HCT116 (cell line): Measurements from ENCODE around the gene PNPLA8. TPM values are rescaled to one million over a fixed set of nuclear protein-coding genes. Genes with fewer than 3 reads are reported as not detected.

Experiments
- ATAC-seq: fragments of 200-7000 bp; cut with Tn5 transposase; 2 replicates; pipeline ENCODE4 v1.9.1; 2020; ENCODE audit warnings: mild to moderate bottlenecking, moderate library complexity
- BruUV-seq: library from RNA; stranded (reverse); fragments of 400-500 nt; replicated peaks from 2 replicates; lab custom pipeline; 2021; lab: Mats Ljungman, UMichigan
- CTCF ChIA-PET: fragments of 300-600 bp; sonication (Branson Sonifier 250); formaldehyde crosslinking; loops from one replicate; lab custom pipeline; 2021; ENCODE audit warnings: antibody characterized with exemption; lab: Charles Lee
- POLR2A ChIA-PET: fragments of 300-600, 350-600 bp; sonication (Branson Sonifier 250); formaldehyde crosslinking; loops from one replicate; lab custom pipeline; 2021; ENCODE audit warnings: antibody characterized with exemption; lab: Charles Lee
- RAD21 ChIA-PET, 2 experiments: fragments of 300-600 bp; sonication (Branson Sonifier 250); formaldehyde crosslinking; loops; one replicate each; lab custom pipeline; 2023; ENCODE audit warnings: low total read pairs in 2 of 2; ENCODE audit not compliant: uncharacterized antibody in 2 of 2, unreplicated experiment in 2 of 2, low non-redundant PET in 1 of 2; lab: Charles Lee
- DNase-seq: peaks from one replicate; pipeline ENCODE4 v3.0.0-alpha.2; 2010; ENCODE audit warnings: low read depth, low spot score
- H2AFZ ChIP-seq: fragments of 200-600 bp; shearing (Covaris generic), sonication (generic); 2 replicates; pipeline ENCODE4 v1.6.1; 2017; ENCODE audit warnings: low read depth, mixed run types, mixed read lengths, antibody characterized with exemption, low read length; ENCODE audit not compliant: poor library complexity, severe bottlenecking
- H3K27ac ChIP-seq: 2 replicates; pipeline ENCODE4 v1.5.1; 2012; ENCODE audit warnings: low read depth, low read length
- H3K27me3 ChIP-seq: fragments of 200-600 bp; sonication (generic); 2 replicates; pipeline ENCODE4 v1.6.1; 2016; ENCODE audit warnings: mixed run types, low read length, mixed read lengths; ENCODE audit not compliant: insufficient read depth
- H3K36me3 ChIP-seq, 2 experiments: fragments of 200-500 bp in 1 of 2; fragments of 200-600 bp in 1 of 2; sonication (Bioruptor generic) in 1 of 2; sonication (generic) in 1 of 2; 2 replicates each; pipeline versions ENCODE4 v1.5.1 to v1.6.1; 2014 to 2016; ENCODE audit warnings: low read length in 2 of 2, inconsistent platforms in 1 of 2, mixed read lengths in 1 of 2, mixed run types in 1 of 2; ENCODE audit not compliant: insufficient read depth in 2 of 2, control insufficient read depth in 1 of 2
- H3K4me1 ChIP-seq, 2 experiments: fragments of 200-600 bp in 1 of 2; sonication (generic) in 1 of 2; 2 replicates each; pipeline versions ENCODE4 v1.5.1 to v1.6.1; 2012 to 2017; ENCODE audit warnings: low read length in 2 of 2, inconsistent platforms in 1 of 2, mild to moderate bottlenecking in 1 of 2, mixed read lengths in 1 of 2, mixed run types in 1 of 2, moderate library complexity in 1 of 2; ENCODE audit not compliant: insufficient read depth in 2 of 2, control insufficient read depth in 1 of 2
- H3K4me2 ChIP-seq: fragments of 200-600 bp; sonication (generic); 2 replicates; pipeline ENCODE4 v1.6.1; 2017; ENCODE audit warnings: mixed run types, low read length, mixed read lengths
- H3K4me3 ChIP-seq, 2 experiments: fragments of 200-600 bp in 1 of 2; sonication (generic) in 1 of 2; replicated peaks in 1 of 2; 2 replicates each; pipeline ENCODE4 v1.5.1; 2011 to 2016; ENCODE audit warnings: low read length in 2 of 2, control low read depth in 1 of 2, low read depth in 1 of 2, mild to moderate bottlenecking in 1 of 2, mixed read lengths in 1 of 2, mixed run types in 1 of 2
- H3K79me2 ChIP-seq: fragments of 200-600 bp; sonication (generic); 2 replicates; pipeline ENCODE4 v1.6.1; 2017; ENCODE audit warnings: mild to moderate bottlenecking, mixed run types, low read length, moderate library complexity, mixed read lengths; ENCODE audit not compliant: insufficient read depth
- H3K9ac ChIP-seq: fragments of 200-600 bp; sonication (generic); 2 replicates; pipeline ENCODE4 v1.6.1; 2016; ENCODE audit warnings: low read length, mixed read lengths
- H3K9me2 ChIP-seq: fragments of 200-600 bp; sonication (generic), shearing (Covaris generic); 2 replicates; pipeline ENCODE4 v1.6.1; 2017; ENCODE audit warnings: mixed run types, mild to moderate bottlenecking, moderate library complexity; ENCODE audit not compliant: insufficient read depth
- H3K9me3 ChIP-seq, 2 experiments: fragments of 200-500 bp in 1 of 2; fragments of 200-600 bp in 1 of 2; sonication (Bioruptor generic) in 1 of 2; sonication (generic) in 1 of 2; 2 replicates each; pipeline ENCODE4 v1.6.1; 2014 to 2017; ENCODE audit warnings: low read length in 2 of 2, mixed read lengths in 2 of 2, inconsistent platforms in 1 of 2, low read depth in 1 of 2, mild to moderate bottlenecking in 1 of 2, mixed run types in 1 of 2, moderate library complexity in 1 of 2; ENCODE audit not compliant: control insufficient read depth in 1 of 2, insufficient read depth in 1 of 2
- H4K20me1 ChIP-seq: fragments of 200-600 bp; sonication (generic), shearing (Covaris generic); 2 replicates; pipeline ENCODE4 v1.6.1; 2017; ENCODE audit warnings: mixed run types, mild to moderate bottlenecking, moderate library complexity; ENCODE audit not compliant: insufficient read depth
- CBX3 ChIP-seq: IDR thresholded peaks from 2 replicates; pipeline ENCODE4 v1.6.1; 2012; ENCODE audit warnings: low read depth
- CTCF ChIP-seq, 3 experiments: fragments of 200-600 bp in 1 of 3; sonication (generic) in 1 of 3; IDR thresholded peaks in 2 of 3; conservative IDR thresholded peaks in 1 of 3; 2 replicates each; pipeline ENCODE4 v1.5.1; 2012 to 2017; ENCODE audit warnings: low read depth in 2 of 3, low read length in 2 of 3, antibody characterized with exemption in 1 of 3, borderline replicate concordance in 1 of 3, control low read depth in 1 of 3, mild to moderate bottlenecking in 1 of 3, mixed read lengths in 1 of 3, mixed run types in 1 of 3, moderate library complexity in 1 of 3; ENCODE audit not compliant: insufficient read depth in 1 of 3
- EGR1 ChIP-seq: IDR thresholded peaks from 2 replicates; pipeline ENCODE4 v1.6.1; 2012; ENCODE audit warnings: low read depth
- ELF1 ChIP-seq: IDR thresholded peaks from 2 replicates; pipeline ENCODE4 v1.6.1; 2012; ENCODE audit warnings: low read depth, borderline replicate concordance
- EZH2 ChIP-seq: fragments of 200-600 bp; sonication (generic); IDR thresholded peaks from 2 replicates; pipeline ENCODE4 v1.6.1; 2017; ENCODE audit warnings: antibody characterized with exemption, mixed run types
- EZH2phosphoT487 ChIP-seq: fragments of 200-600 bp; IDR thresholded peaks from 2 replicates; pipeline ENCODE4 v1.6.1; 2018; ENCODE audit warnings: antibody characterized with exemption, borderline replicate concordance
- JUND ChIP-seq: IDR thresholded peaks from 2 replicates; pipeline ENCODE4 v1.6.1; 2012
- POLR2A ChIP-seq: IDR thresholded peaks from 2 replicates; pipeline ENCODE4 v1.7.0; 2011; ENCODE audit warnings: borderline replicate concordance; ENCODE audit not compliant: insufficient read depth, insufficient read length; ENCODE audit errors: extremely low read depth
- POLR2AphosphoS5 ChIP-seq: IDR thresholded peaks from 2 replicates; pipeline ENCODE4 v1.6.1; 2011; ENCODE audit warnings: mild to moderate bottlenecking, low read depth, low read length, moderate library complexity
- RAD21 ChIP-seq: IDR thresholded peaks from 2 replicates; pipeline ENCODE4 v1.6.1; 2012; ENCODE audit warnings: low read depth, mild to moderate bottlenecking
- SIN3A ChIP-seq: IDR thresholded peaks from 2 replicates; pipeline ENCODE4 v1.6.1; 2012; ENCODE audit warnings: low read depth
- SP1 ChIP-seq: IDR thresholded peaks from 2 replicates; pipeline ENCODE4 v1.6.1; 2012; ENCODE audit warnings: low read depth
- SRF ChIP-seq: IDR thresholded peaks from 2 replicates; pipeline ENCODE4 v1.6.1; 2012; ENCODE audit warnings: low read depth
- TCF7L2 ChIP-seq: IDR thresholded peaks from 2 replicates; pipeline ENCODE4 v1.7.0; 2011; ENCODE audit warnings: borderline replicate concordance, inconsistent platforms; ENCODE audit not compliant: insufficient read depth, insufficient read length; ENCODE audit errors: extremely low read depth
- YY1 ChIP-seq: IDR thresholded peaks from 2 replicates; pipeline ENCODE4 v1.6.1; 2011; ENCODE audit warnings: low read length, low read depth, moderate library complexity, mild to moderate bottlenecking; ENCODE audit not compliant: insufficient replicate concordance; ENCODE audit errors: extremely low read depth
- ZBTB33 ChIP-seq: IDR thresholded peaks from 2 replicates; pipeline ENCODE4 v1.6.1; 2011; ENCODE audit warnings: mild to moderate bottlenecking, low read length, moderate library complexity; ENCODE audit not compliant: insufficient replicate concordance; ENCODE audit errors: extremely low read depth
- ZFX ChIP-seq: fragments of 450-650 bp; IDR thresholded peaks from 2 replicates; pipeline ENCODE4 v1.6.1; 2017
- ZNF274 ChIP-seq: fragments of 200-500 bp; sonication (Bioruptor generic); IDR thresholded peaks from 2 replicates; pipeline ENCODE4 v1.6.1; 2014; ENCODE audit warnings: mild to moderate bottlenecking, low read depth, low read length, inconsistent platforms
- intact Hi-C: fragments of 100-400 bp; cut with micrococcal nuclease; formaldehyde crosslinking; loops from 2 replicates; pipeline ENCODE4 v1.10.0; 2022
- total RNA-seq: library from RNA; stranded (reverse); gene quantifications from one replicate; pipeline ENCODE4 v1.2.1, GENCODE V29; 2021; ENCODE audit not compliant: unreplicated experiment
- TF ChIP-seq, protein P1 (sequence below): IDR thresholded peaks from 2 replicates; pipeline ENCODE4 v1.6.1; 2012
- TF ChIP-seq, protein P2 (sequence below): IDR thresholded peaks from 2 replicates; pipeline ENCODE4 v1.6.1; 2012

The PNPLA8 gene
- total RNA-seq, 1 experiment from 2014 or later = 12.9 TPM

DNA sequence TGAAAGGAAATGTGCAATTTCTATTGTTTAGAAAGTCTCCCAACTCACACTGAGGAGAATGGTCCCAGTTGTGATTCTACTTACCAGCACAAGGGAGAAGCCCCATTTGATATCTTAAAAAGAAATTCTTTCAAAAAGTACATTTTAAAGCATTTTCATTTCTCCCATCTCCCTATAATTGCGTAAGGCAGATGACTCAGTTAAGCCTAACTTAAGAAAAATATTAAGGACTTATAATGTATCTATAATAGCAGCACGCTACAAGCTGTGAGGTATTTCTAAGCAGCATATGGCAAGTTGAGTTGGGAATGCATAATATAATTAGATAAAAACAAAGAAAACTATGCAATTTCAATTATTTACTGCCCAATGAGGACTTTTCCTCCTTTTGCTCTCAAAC is 61.2 kb downstream of the PNPLA8 start:
- H3K4me1 ChIP-seq = no peaks in the 10 kb centered on the region
- H3K27ac ChIP-seq = no peak overlapping the region
- H3K4me2 ChIP-seq = no peak overlapping the region
- no peaks in the 10 kb centered on the region for H4K20me1 ChIP-seq
- H3K79me2 ChIP-seq = no peaks in the 10 kb centered on the region
- no peaks in the 10 kb centered on the region for H3K9me2 ChIP-seq
- H2AFZ ChIP-seq = no peak overlapping the region
- ChIA-PET RAD21 (no interaction called here), POLR2A (no interaction called here), CTCF (no interaction called here)
- no peaks in the 10 kb centered on the region for H3K36me3 ChIP-seq
- no peak overlapping the region for H3K4me3 ChIP-seq
- H3K9ac ChIP-seq = no peak overlapping the region
- DNase-seq = no peak
- no peaks in the 10 kb centered on the region for H3K9me3 ChIP-seq
- ATAC-seq = no peak
- no peaks in the 10 kb centered on the region for H3K27me3 ChIP-seq
- TF ChIP-seq SP1 = no peak
- no peak for TF ChIP-seq YY1
- TF ChIP-seq ZBTB33 = no peak
- no peak for TF ChIP-seq CTCF (IDR thresholded peaks at IDR 0.05 in 2 of 3, conservative IDR thresholded peaks at IDR 0.05 in 1 of 3; ENCODE audit: borderline replicate concordance in 1 of 3, insufficient read depth in 1 of 3, low read depth in 2 of 3, low read length in 2 of 3)
- TF ChIP-seq ZNF274 = no peak
- no peak for TF ChIP-seq EGR1
- TF ChIP-seq POLR2A = no peak
- TF ChIP-seq TCF7L2 = no peak
- TF ChIP-seq EZH2 = no peak
- no peak for TF ChIP-seq EZH2phosphoT487
- TF ChIP-seq SRF = no peak
- no peak for TF ChIP-seq RAD21
- TF ChIP-seq, protein P1, sequence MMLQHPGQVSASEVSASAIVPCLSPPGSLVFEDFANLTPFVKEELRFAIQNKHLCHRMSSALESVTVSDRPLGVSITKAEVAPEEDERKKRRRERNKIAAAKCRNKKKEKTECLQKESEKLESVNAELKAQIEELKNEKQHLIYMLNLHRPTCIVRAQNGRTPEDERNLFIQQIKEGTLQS = no peak
- TF ChIP-seq ZFX = no peak
- TF ChIP-seq CBX3 = no peak
- TF ChIP-seq ELF1 = no peak
- TF ChIP-seq SIN3A = no peak
- no peak for TF ChIP-seq POLR2AphosphoS5
- TF ChIP-seq, protein P2, sequence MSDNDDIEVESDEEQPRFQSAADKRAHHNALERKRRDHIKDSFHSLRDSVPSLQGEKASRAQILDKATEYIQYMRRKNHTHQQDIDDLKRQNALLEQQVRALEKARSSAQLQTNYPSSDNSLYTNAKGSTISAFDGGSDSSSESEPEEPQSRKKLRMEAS = no peak
- TF ChIP-seq JUND = no peak
- BruUV-seq = no TSS peak
- intact Hi-C loops = no loop called here
